Measurements from ENCODE around the gene TMIGD3.

TMIGD3 gene

DNA sequence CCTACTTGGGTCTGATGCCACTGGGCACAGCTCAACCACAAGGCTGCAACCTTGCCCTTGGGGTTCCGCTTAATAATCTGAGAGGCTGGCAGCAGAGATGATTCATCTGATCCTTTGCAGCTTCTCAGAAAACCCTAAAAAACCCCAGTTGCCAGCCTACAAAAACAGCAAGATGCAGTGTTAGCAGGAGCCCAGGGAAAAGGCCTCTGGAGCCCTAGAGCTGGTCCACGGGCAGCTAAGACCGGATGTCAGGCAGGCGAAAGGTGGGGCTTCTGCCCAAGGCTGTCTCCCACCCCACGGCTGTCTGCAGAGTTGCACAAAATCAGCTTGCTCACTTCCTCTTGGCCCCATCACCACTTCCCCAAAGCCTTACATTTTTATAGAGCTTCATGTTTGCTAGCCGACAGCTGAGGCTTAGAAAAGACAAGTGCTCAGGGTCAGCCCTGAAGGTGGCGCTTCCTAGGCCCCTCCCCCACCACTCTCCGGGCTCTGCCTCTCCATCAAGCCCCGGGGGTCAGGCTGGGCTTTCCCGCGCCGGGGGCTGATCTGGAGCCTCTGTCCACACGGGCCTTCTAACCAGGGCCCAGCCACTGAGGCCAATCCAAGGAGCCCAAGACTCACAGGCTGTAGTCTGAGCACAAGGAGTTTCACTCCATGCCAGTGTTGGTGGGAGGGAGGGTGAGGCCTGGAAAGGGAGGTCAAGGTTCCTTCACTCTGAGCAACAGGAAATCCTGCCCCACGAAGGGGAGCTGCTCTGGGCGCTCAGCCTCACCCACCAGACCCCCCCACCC lies 4.2 kb upstream of the TMIGD3 start:
- no peak for DNase-seq

DNA sequence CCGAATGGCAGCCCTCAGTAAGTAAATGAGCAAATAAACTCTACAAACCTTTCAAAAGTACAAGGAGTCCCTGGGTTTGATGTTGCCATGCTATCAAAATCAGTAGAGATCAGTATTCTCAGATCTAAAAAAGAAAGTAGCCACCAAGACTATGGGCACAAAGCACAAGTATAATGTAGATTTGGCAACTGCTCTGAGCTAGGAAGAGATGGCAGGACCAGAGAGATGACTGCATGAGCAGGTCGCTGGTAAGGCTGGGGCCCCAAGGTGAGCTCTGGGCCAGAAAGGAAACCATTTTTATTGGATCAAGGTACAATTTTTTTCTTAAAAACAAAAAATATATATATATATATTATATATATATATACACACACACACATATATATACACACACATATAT lies 3.1 kb upstream of the TMIGD3 start:
- DNase-seq, result no peak

DNA sequence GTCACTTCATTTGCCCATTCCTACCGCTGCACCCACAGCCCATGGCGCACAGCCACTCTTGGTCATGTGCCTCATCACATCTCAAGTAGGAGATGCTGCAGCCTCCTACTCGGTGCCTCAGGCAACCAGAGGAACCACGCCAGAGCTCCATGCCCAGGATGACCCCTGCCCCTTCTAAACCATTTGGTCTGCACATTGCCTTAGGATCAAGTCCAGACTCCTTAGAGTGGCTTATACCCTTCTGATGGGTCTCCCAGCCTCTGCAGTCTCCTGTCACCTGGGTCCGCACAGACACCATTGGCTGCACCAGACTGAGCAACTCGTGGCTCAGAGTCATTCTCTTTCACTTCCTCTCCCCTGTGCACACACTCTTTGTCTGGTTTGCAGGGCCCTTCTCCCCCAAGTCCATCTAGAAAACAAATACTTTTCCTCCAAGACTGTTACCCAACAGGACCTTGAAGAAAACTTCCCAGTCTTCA lies 2.2 kb upstream of the TMIGD3 start:
- no peak for DNase-seq

DNA sequence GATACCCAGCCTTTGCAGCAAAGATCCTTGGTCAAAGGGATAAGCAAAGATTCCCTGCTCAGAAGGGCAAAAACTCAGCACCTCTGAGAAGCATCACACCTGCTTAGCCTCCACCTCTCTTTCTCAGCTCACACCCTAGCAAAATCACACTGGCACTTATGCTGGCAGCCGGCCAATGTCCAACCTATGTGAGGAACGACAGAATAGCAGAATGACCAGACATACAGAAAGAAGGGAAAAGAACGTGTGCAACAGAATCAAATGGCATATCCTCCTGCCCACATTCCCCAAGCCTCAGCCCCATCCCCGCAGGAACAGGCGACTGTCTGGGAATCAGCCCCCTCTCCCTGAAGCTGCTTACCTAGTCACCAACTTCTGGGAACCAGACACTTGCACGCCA lies 664 bp upstream of the TMIGD3 start:
- DNase-seq, result no peak

DNA sequence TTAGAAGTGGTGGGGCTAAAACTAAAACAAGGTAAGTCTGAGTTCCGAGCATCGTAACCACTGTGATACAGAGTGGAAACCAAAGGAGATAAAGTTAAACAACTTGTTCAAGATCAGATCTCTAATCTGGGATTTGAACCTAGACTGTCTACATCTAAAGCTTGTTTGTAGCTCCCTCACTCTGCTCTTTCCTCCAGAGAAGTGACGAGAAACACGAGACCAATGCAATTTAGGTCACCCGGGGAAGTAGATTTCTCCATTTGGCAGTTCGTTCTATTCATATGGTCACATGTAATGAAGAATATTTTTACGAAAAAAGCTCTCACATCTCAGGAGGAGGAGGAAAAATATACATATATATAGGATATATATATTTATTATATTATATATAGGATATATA lies 1.8 kb downstream of the TMIGD3 start:
- DNase-seq, result no peak

DNA sequence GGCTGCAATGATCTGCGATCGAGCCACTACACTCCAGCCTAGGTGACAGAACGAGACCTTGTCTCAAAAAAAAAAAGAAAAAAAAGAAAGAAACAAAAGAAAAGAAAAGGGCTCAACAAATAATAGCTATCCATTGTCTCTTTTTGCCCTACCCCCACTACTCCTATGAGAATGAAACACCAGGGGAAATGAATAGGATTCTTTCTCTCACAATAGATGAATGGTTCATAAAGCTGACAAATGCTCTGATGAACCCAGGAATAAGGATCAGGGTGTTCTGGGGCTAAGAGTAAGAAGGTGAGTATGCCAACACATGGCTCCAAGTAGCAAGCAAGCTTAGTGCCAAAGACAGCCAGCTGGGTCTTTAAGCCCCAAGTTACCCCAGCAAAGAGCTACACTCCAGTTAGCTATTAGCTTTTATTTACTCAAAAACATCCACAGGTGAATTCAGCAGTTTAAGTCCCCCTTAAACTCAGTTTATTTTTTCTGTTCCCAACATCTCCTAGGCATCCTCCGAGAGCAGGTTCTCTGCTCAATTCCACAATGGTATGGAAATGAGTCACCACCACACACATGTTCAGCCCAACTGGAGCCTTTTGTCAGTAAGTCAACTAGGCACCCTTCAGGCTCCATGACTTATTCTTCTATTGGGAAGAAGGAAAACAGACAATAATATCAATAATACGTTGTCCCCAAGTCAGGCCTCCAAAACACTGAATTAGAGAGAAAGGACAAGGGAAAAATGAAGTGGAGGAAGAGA lies 4.2 kb downstream of the TMIGD3 start:
- no peak for DNase-seq

DNA sequence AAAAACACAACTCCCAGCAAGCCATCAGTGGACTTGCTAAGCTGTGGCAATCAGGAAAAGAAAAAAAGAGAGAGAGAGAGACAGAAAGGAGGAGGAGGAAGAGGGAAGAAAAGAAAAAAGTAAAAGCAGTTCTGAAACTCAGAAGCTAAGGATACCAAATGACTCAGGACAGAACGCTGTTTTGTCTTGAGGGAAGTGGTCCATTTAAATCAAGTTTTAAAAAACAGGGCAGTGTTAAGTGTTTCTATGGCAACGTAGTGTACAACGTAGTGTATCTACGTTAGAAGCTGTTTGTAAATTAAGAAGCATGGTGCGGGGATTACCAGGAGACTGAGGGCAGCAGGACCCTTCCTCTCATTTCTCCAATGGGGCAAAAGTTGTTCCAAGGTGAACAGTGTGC lies 5.8 kb downstream of the TMIGD3 start:
- DNase-seq, result no peak

DNA sequence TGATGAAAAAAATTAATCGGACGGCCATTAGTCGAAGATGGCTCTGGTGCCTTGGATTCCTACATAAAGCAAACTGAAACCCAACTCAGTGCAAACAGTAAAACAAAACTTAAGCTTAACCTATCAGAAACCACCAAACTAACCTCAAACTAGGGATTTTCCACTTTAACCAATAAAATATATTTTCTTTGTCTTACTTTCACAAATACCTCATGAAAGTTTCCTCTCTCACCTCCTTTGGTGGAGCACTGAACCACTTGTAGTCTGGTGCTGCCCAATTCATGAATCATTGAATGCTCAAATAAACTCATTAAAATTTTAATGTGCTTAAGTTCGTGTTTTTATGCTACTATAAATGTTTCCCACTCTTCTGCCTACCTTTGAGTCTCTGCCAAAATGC lies 7.0 kb downstream of the TMIGD3 start:
- no peak for DNase-seq

DNA sequence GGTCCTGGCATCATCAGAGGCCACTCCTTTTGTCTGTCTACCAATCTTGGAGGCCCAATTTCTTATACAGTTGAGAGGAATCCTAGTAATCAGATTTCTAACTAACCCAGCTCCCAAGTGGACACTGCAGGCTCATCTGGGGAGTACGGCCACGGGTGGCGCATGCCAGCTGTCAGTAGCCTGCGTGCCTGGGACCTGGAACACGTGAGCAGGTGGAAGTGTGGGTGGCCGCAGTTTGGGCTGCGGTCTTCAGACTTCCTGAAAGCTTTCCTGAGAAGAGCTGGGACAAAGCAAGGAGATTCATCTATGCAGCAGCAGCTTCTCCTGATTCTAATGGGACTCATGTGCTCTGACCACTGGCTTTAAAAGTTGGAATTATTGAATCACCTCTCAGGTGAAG lies 12.4 kb downstream of the TMIGD3 start:
- no peak for DNase-seq

DNA sequence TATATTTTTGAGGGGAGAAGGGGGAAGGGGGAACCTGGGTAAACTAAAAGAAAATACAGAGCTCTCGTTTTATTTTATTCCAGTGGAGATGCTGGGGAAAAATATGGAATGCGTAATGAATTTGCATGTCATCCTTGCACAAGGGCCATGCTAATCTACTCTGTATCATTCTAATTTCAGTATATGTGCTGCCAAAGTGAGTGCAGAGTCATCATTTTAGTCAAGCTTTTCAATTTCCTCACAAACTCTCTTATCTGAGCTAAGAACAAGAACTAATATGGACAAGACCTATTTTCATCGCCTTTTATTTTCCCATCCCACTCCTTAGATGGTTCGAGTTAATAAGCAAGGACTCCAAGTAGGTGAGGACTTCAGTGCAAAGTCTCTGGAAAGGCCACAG lies 13.2 kb downstream of the TMIGD3 start:
- DNase-seq, result no peak

DNA sequence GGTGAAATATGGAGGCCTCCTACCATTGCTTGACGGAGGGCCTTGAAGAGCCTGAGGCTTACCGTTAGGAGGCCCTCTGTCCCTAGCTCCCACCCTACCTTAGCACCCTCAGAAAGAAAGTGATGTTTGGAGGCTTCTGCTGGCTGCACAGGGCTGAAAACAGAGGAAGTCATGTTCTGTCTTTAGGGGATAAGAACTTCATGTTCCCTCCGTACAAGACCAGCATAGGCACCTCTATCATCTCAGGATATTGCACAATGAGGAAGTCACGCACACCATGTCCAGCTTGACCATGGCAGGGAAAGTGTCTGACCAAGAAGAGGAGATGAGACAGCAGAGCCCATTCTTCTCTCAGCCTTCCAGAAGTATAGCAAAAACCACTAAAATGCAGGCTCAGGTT lies 13.8 kb downstream of the TMIGD3 start:
- DNase-seq, result no peak

DNA sequence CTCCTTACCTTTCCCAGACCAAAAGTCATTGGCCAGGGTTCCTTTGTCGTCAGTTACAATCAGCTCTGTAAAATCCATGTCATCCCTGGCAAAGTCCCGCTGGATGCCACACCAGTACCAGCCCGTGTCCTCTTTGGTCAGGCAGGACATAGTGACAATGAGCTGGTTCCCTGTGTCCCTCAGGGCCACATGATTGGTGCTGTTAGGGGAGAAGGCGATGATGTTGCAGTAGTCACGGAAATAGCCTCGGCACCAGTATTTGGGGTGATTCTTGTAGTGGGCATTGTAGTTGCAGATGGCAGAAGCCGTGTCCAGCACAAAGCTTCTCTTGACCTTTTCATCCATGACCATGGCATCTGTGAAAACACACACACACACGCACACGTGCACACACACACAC lies 14.8 kb downstream of the TMIGD3 start:
- no peak for DNase-seq

DNA sequence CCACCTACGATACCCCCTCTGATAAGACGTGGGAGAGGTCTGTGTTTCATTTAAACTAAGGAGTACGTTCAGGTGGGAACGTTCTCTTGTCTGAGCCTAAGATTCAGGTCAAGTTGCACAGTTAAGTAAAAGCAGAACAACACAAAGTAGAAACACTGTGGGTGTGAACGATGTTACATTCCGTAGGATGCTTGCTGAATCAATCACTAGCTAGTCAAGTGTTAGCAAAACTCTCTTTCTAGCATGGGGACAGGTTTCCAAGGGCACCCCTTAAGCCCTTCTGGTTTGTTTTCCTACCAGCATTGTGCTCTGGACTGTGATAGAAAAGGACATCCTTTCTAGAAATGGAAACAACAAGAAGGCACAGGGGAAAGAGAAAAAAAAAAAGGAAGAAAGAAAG lies 16.3 kb downstream of the TMIGD3 start:
- DNase-seq, result no peak

DNA sequence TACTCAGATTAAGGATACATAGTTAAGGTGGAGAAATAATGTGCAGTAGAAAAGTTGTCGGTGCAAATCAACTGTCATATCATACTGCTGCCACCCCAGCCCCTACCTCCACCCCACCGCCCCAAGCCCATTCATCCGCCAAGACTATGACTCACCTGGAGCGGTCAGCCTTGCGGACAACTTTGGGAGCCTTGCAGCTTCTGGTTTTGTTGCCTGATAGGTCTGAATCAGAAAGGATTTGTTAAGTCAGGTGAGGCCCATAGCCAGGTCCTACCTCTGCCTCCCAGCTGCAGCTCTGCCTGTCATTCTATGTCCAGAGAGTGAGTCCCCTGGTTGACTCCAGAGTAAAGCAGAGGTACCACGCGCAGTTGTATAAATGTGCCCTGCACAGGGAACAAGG lies 17.0 kb downstream of the TMIGD3 start:
- DNase-seq, result no peak

DNA sequence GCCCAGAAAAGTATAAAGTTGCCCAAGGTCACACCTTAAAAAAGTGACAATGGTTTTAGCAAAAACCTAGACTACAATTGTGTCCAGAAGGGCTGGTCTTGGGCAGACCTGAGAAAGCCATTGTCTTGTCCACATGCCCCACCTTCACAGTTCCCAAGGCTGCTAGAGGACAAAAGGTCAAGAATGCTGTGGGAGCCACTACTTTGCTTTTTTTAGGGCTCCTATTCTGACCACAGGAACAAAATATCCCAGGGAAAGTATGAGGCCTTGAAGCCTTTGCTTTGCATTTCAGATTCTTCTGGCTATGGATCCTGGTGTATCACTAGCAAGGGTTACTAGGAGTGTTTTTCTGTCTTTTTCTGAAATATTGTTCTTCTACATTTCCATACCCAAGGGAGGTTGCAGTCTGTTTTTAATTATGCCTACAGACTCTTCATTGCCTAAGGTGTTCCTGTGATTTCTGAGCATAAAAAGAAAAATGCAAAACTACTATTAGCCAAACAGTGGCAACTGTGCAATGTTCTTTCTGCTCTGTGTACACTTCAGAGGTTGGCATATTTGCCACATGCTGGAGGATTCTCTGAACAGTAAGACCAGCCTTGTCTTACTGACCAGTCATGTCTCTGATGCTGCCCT lies 18.9 kb downstream of the TMIGD3 start:
- DNase-seq, result no peak

DNA sequence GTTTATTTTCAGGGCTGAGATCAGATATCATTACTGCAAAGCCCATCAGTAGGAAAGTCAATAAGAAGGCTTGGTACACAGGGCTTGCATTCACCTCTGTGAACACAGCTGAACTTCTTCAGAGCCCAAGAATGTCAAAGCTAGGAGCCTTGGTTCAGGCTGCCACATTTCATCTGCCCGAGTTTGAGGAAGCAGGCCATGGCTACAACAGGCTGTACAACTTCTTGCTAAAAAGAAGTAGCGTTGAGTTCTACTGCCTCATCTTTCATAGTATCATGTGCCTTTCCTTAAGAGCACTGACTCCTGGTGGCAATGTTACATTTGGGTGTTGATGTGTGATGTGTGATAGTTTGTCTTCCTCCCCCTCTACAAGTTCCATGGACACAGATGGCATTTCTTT lies 19.6 kb downstream of the TMIGD3 start:
- DNase-seq, result no peak

DNA sequence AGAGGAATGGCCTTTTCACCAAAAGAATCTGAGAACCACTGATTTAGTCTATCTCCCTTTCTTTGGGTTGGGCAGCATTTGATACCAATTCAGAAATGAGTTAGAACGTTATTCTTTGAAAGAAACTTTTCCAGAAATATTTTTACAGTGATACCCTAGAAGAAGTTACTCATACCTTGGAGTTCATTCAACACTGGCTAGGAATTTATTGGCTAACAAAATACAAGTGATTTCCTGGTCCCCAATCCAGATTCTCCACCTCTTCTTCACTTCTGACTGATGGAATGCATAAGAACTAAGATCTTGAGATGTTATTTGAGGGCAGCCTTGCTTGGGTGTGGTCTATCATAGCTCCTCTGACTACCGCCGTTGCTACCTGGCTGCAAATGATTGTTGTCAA lies 20.3 kb downstream of the TMIGD3 start:
- no peak for DNase-seq

DNA sequence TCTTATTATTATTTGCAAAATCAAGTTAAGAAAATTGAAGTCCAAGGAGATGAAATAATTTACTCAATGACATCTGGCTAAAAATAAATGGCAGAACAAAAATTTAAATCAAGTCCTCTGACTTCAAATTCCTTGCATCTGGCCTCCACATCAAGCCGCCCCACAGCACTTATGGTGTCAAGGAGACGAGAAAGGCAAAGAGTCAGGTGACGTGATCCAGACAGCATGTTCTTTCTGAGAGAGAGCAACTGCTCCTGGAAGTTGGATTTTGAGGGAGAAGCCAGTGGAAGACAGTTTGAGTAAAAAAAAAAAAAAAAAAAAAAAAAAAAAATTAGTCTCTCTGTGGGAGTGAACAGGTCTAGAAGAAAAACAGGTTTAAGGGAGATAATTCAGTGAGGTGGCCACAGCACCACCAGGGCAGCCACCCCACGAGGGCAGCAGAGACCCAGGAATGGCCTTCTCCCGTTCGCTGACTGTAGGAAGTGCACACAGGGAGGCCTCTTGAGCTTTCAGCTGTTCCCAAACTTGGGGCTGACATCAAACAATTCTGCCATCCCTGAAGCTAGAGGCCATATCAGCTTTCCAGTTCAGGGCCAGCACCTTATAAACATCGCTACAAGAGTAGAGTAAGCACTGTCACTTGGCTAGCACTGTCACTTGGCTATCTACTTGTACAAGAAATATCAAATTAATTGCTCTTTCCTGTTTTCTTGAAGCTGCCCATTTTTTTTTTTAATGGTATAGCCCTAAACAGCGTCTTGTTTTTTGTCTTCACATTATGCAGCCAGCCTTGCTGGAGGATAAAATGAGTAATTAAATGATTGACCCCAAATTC lies 21.8 kb downstream of the TMIGD3 start:
- no peak for DNase-seq

DNA sequence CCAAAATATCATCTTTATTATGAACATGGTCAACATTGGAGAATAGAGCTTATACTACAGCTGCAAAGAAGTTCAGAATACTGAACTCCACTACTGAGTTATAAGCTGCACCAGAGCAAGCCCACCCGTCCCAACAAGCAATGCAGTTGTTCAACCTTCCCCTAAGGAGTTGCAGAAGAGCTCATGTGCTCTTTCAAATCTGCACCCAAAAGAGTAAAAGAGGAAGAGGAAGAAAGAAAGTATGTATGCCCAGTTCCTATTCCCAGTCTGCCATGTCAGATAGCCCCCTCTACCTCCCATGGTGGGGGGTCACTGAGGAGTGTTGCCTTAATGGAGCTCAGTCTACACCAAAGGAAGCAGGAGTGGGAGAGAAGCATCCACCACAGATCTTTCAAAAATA lies 22.8 kb downstream of the TMIGD3 start:
- DNase-seq, result no peak

DNA sequence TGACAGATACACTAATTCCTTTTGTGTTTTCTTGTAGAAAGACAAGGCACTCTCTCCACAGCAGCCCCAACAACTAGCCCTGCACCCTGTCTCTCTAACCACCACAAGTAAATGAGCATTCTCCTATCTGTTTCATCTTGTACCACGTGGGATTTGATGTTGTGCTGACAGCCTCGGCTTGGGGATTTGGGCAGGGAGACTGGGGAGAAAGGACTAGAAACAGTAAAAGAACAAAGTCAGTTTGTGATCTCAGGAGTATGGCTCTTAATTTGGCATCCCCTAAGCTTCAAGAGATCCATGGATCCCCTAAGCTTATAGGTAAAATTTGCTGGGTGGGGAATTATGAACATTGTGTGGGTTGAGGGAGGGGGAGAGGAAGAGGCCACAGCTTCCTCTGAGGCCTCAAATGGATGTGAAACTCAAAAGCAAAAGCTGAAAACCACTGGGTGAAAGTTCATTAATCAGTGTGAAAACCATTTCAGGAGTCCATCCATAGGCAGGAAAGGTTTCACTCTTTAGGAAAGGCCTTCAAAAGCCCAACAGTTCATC lies 26.6 kb downstream of the TMIGD3 start:
- DNase-seq, result no peak

DNA sequence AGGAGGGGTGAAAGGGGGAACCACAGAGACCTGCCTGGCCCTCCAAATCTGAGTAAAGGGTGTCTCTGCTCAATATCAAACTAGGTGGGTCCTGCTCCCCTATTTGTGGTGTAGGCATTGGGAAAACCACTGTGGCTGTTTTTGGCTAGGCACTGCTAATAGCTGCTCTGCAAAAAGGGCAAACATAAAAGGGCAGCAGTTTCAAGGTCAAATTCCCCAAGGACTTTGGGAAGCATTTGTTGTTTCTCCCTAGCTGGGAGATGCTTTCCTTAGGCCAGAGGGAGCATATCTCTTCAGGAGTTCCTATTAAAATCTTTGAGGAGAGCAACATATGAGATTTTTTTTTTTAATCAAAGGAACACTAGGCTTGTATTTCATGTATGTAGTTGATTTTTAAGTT lies 27.2 kb downstream of the TMIGD3 start:
- no peak for DNase-seq

DNA sequence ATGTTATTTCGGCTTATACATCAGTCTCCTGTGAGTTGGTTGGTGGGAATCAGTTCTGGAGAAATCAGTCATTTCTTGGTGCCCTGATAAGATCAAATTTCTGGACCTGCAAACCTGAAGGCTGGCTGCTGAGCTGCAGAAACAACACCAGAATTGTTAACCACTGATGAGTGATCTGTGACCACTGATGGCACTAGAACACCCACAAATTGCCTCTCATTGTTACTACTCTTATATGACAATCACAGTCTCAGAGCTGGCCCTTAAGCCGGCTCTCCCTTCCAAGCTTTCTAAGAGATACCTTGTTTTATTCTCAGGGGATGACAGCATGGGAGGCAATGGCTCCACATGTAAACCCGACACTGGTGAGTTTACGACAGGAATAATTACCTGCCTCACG lies 27.7 kb downstream of the TMIGD3 start:
- DNase-seq, result peak; percentile 18

DNA sequence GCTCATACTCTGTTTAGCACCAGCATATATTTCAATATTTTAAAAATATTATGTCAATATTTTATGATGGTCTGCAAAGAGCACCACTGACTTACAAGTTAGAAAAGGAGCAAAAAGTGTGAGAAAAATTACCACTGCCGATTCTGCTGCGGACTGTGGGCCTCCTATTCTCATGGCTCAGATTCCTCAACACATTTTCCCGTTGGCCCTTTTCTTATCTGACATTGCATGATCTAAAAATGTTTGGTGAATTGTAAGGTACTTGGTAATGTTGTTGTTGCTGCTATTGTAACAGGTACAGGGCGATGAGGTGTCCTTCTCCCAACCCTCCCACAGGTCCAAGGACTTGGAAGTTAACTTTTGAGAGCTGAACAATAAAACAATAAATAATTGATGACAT lies 28.9 kb downstream of the TMIGD3 start:
- no peak for DNase-seq
